Cerebellar cortex (tissue), 1 donor: ENCODE measurements around the gene LCE3B.

Experiments
- DNase-seq: peaks from one replicate; pipeline ENCODE4 v3.0.0-alpha.2; 2015; ENCODE audit warnings: low spot score

Gene LCE3B

DNA sequence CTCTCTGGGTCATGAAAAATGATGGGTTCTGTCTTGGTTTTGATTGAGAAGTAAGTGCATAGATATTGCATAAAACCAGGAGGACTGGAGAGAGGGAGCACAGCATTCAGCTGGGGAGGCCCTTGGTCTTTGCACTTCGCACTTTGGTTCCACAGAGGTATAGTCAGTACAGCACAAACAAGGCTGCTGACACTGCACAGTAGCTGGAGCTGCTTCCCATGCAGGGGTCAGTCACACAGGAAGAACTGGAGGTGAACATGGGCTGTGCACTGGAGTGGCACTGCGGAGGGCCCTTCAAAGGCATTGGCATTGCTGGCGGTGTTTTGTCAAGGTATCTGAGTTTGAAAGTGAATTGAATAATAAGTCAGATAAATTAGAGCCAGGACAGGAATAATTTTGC is 45.0 kb downstream of the LCE3B start:
- no peak for DNase-seq

DNA sequence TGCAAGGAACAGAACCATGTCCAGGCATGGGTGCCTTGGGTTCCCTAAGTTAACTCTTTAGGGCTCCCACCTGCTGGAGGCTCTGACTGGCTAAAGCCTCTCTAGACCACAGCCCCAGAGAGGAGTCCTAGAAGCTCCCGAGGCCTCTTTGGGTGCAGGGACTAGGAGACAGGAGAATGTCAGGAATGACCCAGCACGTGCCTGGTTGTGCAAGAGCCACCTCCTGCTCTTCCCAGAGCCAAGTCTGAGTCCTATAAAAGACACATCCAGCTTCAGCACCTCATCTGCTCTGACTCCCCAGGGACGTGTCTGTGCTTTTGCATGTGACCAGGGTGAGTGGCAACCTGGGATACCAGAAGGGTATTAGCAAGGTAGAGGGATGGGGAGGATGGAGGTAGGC is 49.5 kb downstream of the LCE3B start, which contains the start of gene LCE2D:
Gene LCE2D, plus strand, starts transcription at position 283 of the 400 bp plus-strand sequence. CDS start 726 bp downstream, outside the sequence.
- no peak for DNase-seq
